ENCODE results near the gene USP19.

The USP19 gene

GRCh38 chr3:49123687-49124086 lies 3.1 kb upstream of the USP19 start:
- H3K4me3 ChIP-seq (ENCODE audit: low read depth in 1 of 2, low read length in 1 of 2): no peak overlapping the region
- H3K36me3 ChIP-seq: peaks cover 4% of the 10 kb centered on the region

GRCh38 chr3:49122886-49123545 lies 2.4 kb upstream of the USP19 start:
- Histone ChIP-seq H3K9me3 (no peaks in the 10 kb centered on the region), H3K36me3 (peaks cover 11% of the 10 kb centered on the region), H3K4me3 (ENCODE audit: low read depth in 1 of 2, low read length in 1 of 2) (no peak overlapping the region), H3K27me3 (no peaks in the 10 kb centered on the region), H3K27ac (no peak overlapping the region), H3K4me1 (ENCODE audit: control insufficient read depth in 1 of 2, insufficient read depth in 1 of 2, low read depth in 1 of 2, low read length in 1 of 2) (peaks cover 13 to 25% of the 10 kb centered on the region in 2 experiments)
- TF ChIP-seq CTCF (IDR thresholded peaks at IDR 0.05): no peak

More at GRCh38 chr3:49123687-49124086, 3.1 kb upstream of the USP19 start:
- no peak for TF ChIP-seq CTCF (IDR thresholded peaks at IDR 0.05)
- Histone ChIP-seq H3K4me1 (ENCODE audit: control insufficient read depth in 1 of 2, insufficient read depth in 1 of 2, low read depth in 1 of 2, low read length in 1 of 2) (peaks cover 13 to 25% of the 10 kb centered on the region in 2 experiments), H3K27ac (no peak overlapping the region), H3K27me3 (no peaks in the 10 kb centered on the region), H3K9me3 (no peaks in the 10 kb centered on the region)

- Histone ChIP-seq H3K27ac (no peak overlapping the region), H3K4me1 (ENCODE audit: control insufficient read depth in 1 of 2, insufficient read depth in 1 of 2, low read depth in 1 of 2, low read length in 1 of 2) (peaks cover 13 to 25% of the 10 kb centered on the region in 2 experiments), H3K9me3 (no peaks in the 10 kb centered on the region), H3K36me3 (peaks cover 17% of the 10 kb centered on the region), H3K4me3 (ENCODE audit: low read depth in 1 of 2, low read length in 1 of 2) (no peak overlapping the region), H3K27me3 (no peaks in the 10 kb centered on the region)
- no peak for TF ChIP-seq CTCF (IDR thresholded peaks at IDR 0.05)
Measured at GRCh38 chr3:49122451-49122850, 1.8 kb upstream of the USP19 start.

- Histone ChIP-seq H3K4me3 (ENCODE audit: low read depth in 1 of 2, low read length in 1 of 2) (no peak overlapping the region), H3K36me3 (peaks cover 21% of the 10 kb centered on the region), H3K27me3 (no peaks in the 10 kb centered on the region), H3K9me3 (no peaks in the 10 kb centered on the region), H3K4me1 (ENCODE audit: control insufficient read depth in 1 of 2, insufficient read depth in 1 of 2, low read depth in 1 of 2, low read length in 1 of 2) (peaks cover 13 to 25% of the 10 kb centered on the region in 2 experiments), H3K27ac (peak overlapping the region; percentile 96)
- TF ChIP-seq CTCF (IDR thresholded peaks at IDR 0.05): no peak
Measured at GRCh38 chr3:49122022-49122421, 1.4 kb upstream of the USP19 start.

- peaks cover 29% of the 10 kb centered on the region for H3K36me3 ChIP-seq
- H3K4me1 ChIP-seq (ENCODE audit: control insufficient read depth in 1 of 2, insufficient read depth in 1 of 2, low read depth in 1 of 2, low read length in 1 of 2): peaks cover 13 to 25% of the 10 kb centered on the region in 2 experiments
Measured at GRCh38 chr3:49121132-49121736, 611 bp upstream of the USP19 start.

More at GRCh38 chr3:49121132-49121736, 611 bp upstream of the USP19 start:
- Histone ChIP-seq H3K27ac (peak overlapping the region; percentile 96), H3K9me3 (no peaks in the 10 kb centered on the region), H3K4me3 (ENCODE audit: low read depth in 1 of 2, low read length in 1 of 2) (peak overlapping the region; percentile 90 to 99), H3K27me3 (no peaks in the 10 kb centered on the region)
- TF ChIP-seq CTCF (IDR thresholded peaks at IDR 0.05): no peak
